Thyroid gland (tissue), 4 donors: ENCODE results near the gene FIG4. TPM values are rescaled to one million over a fixed set of nuclear protein-coding genes. Genes with fewer than 3 reads are reported as not detected.

ENCODE experiments used
- DNase-seq, 2 donors: peaks; one replicate each; pipeline ENCODE4 v3.0.0-alpha.2; 2019
- H3K27ac ChIP-seq, 3 donors: fragments of 200-600 bp; sonication (generic); 1 replicate in 2 of 3; 2 replicates in 1 of 3; pipeline ENCODE4 v1.5.1; 2016 to 2019; ENCODE audit warnings: mild to moderate bottlenecking in 1 of 3, moderate library complexity in 1 of 3
- H3K27me3 ChIP-seq: fragments of 200-600 bp; sonication (generic); one replicate; pipeline ENCODE4 v1.5.1; 2019
- H3K36me3 ChIP-seq, 2 donors: fragments of 200-600 bp; sonication (generic); one replicate each; pipeline ENCODE4 v1.5.1; 2016 to 2019
- H3K4me1 ChIP-seq, 2 donors: fragments of 200-600 bp; sonication (generic); one replicate each; pipeline ENCODE4 v1.5.1; 2017 to 2019
- H3K4me3 ChIP-seq, 3 donors: fragments of 200-600 bp; sonication (generic); replicated peaks in 1 of 3; 1 replicate in 2 of 3; 2 replicates in 1 of 3; pipeline ENCODE4 v1.5.1; 2016; ENCODE audit warnings: mild to moderate bottlenecking in 1 of 3
- H3K9me3 ChIP-seq: fragments of 200-600 bp; sonication (generic); one replicate; pipeline ENCODE4 v1.5.1; 2017
- CTCF ChIP-seq, 6 experiments: fragments of 200-600 bp in 3 of 6; fragments of 450-650 bp in 3 of 6; sonication (generic) in 3 of 6; IDR thresholded peaks; one replicate each; pipeline ENCODE4 v1.5.1; 2016 to 2019; ENCODE audit warnings: antibody characterized with exemption in 6 of 6, mild to moderate bottlenecking in 2 of 6, inconsistent platforms in 1 of 6, moderate library complexity in 1 of 6
- POLR2A ChIP-seq, 2 donors: fragments of 450-650 bp; IDR thresholded peaks; one replicate each; pipeline ENCODE4 v1.6.1; 2017; ENCODE audit warnings: antibody characterized with exemption in 2 of 2, mild to moderate bottlenecking in 2 of 2, moderate library complexity in 1 of 2
- WGBS, 2 donors: methylation state at CpG; one replicate each; pipeline ENCODE4 v1.1.5; 2017; 5-methylcytosine and 5-hydroxymethylcytosine counted together
- intact Hi-C: fragments of 100-400 bp; cut with DNase I; formaldehyde crosslinking; loops from one replicate; pipeline ENCODE4 v1.15.1; 2023
- total RNA-seq, 4 donors: library from RNA; depleted of rRNA; stranded (reverse); fragments of >200 nt; gene quantifications; one replicate each; pipeline ENCODE4 v1.2.3, GENCODE V29; 2016

Gene FIG4
- total RNA-seq, 4 donors from 2014 or later, result 11.7 to 17.0 (median 16.6) TPM

- no peak for TF ChIP-seq POLR2A (IDR thresholded peaks at IDR 0.05)
- TF ChIP-seq CTCF (IDR thresholded peaks at IDR 0.05), result no peak
- H3K27me3 ChIP-seq, result no peaks in the 10 kb centered on the region
- H3K9me3 ChIP-seq, result no peaks in the 10 kb centered on the region
- H3K36me3 ChIP-seq, result no peaks in the 10 kb centered on the region
- no peak for DNase-seq
- no peaks in the 10 kb centered on the region for H3K4me1 ChIP-seq
- no peak overlapping the region for H3K4me3 ChIP-seq
- WGBS, 2 donors, result 71 to 87% methylated on average over 1 of the region's 1 CpG
- H3K27ac ChIP-seq, result no peak overlapping the region
- intact Hi-C loops, result no loop called here
Observed at GRCh38 chr6:109808837-109809236, 117.7 kb downstream of the FIG4 start.

GRCh38 chr6:109815054-109815453 is 124.0 kb downstream of the FIG4 start:
- no peaks in the 10 kb centered on the region for H3K36me3 ChIP-seq
- no peak overlapping the region for H3K4me3 ChIP-seq
- H3K4me1 ChIP-seq, result no peaks in the 10 kb centered on the region
- WGBS, 2 donors, result 95 to 96% methylated on average over 4 of the region's 4 CpGs
- no peak for DNase-seq
- H3K27me3 ChIP-seq, result no peaks in the 10 kb centered on the region
- H3K9me3 ChIP-seq, result no peaks in the 10 kb centered on the region
- intact Hi-C loops, result no loop called here
- no peak overlapping the region for H3K27ac ChIP-seq
- no peak for TF ChIP-seq POLR2A (IDR thresholded peaks at IDR 0.05)
- no peak for TF ChIP-seq CTCF (IDR thresholded peaks at IDR 0.05)

GRCh38 chr6:109816452-109817374 is 125.6 kb downstream of the FIG4 start:
- DNase-seq, result peak in 1 of 2 donors; percentile 31
- H3K27ac ChIP-seq, result no peak overlapping the region
- TF ChIP-seq POLR2A (IDR thresholded peaks at IDR 0.05), result no peak
- TF ChIP-seq CTCF (IDR thresholded peaks at IDR 0.05), result no peak
- no peaks in the 10 kb centered on the region for H3K36me3 ChIP-seq
- no peaks in the 10 kb centered on the region for H3K4me1 ChIP-seq
- WGBS, 2 donors, result 84 to 85% methylated on average over 14 of the region's 14 CpGs
- no peak overlapping the region for H3K4me3 ChIP-seq
- no peaks in the 10 kb centered on the region for H3K27me3 ChIP-seq
- H3K9me3 ChIP-seq, result no peaks in the 10 kb centered on the region
- intact Hi-C loops, result no loop called here

- 90 to 92% methylated on average over 4 of the region's 4 CpGs for WGBS, 2 donors
- intact Hi-C loops, result no loop called here
- H3K9me3 ChIP-seq, result no peaks in the 10 kb centered on the region
- H3K27ac ChIP-seq, result no peak overlapping the region
- H3K36me3 ChIP-seq, result no peaks in the 10 kb centered on the region
- no peak for DNase-seq
- no peak overlapping the region for H3K4me3 ChIP-seq
- no peaks in the 10 kb centered on the region for H3K27me3 ChIP-seq
- no peaks in the 10 kb centered on the region for H3K4me1 ChIP-seq
- TF ChIP-seq POLR2A (IDR thresholded peaks at IDR 0.05), result no peak
- TF ChIP-seq CTCF (IDR thresholded peaks at IDR 0.05), result no peak
Observed at GRCh38 chr6:109820706-109821350, 129.7 kb downstream of the FIG4 start.

- no peaks in the 10 kb centered on the region for H3K27me3 ChIP-seq
- H3K9me3 ChIP-seq, result no peaks in the 10 kb centered on the region
- intact Hi-C loops, result no loop called here
- DNase-seq, result no peak
- no peak overlapping the region for H3K27ac ChIP-seq
- TF ChIP-seq CTCF (IDR thresholded peaks at IDR 0.05) (no peak), POLR2A (IDR thresholded peaks at IDR 0.05) (no peak)
- 78 to 88% methylated on average over 2 of the region's 2 CpGs for WGBS, 2 donors
- H3K4me1 ChIP-seq, result no peaks in the 10 kb centered on the region
- H3K36me3 ChIP-seq, result no peaks in the 10 kb centered on the region
- H3K4me3 ChIP-seq, result no peak overlapping the region
Observed at GRCh38 chr6:109821428-109821827, 130.3 kb downstream of the FIG4 start.
